Endodermal cell (in vitro differentiated cells): Measurements from ENCODE around the gene PRKCA. TPM values are rescaled to one million over a fixed set of nuclear protein-coding genes. Genes with fewer than 3 reads are reported as not detected.

Experiments
- DNase-seq: peaks from one replicate; pipeline ENCODE4 v3.0.0-alpha.2; 2017
- H3K27ac ChIP-seq: 2 replicates; pipeline ENCODE4 v1.5.1; 2013; ENCODE audit warnings: mild to moderate bottlenecking, low read depth, low read length, moderate library complexity
- H3K27me3 ChIP-seq: 2 replicates; pipeline ENCODE4 v1.6.1; 2013; ENCODE audit warnings: mild to moderate bottlenecking, low read length, moderate library complexity; ENCODE audit not compliant: insufficient read depth, control insufficient read depth, poor library complexity, severe bottlenecking
- H3K36me3 ChIP-seq: 2 replicates; pipeline ENCODE4 v1.7.0; 2013; ENCODE audit warnings: mild to moderate bottlenecking, low read length, moderate library complexity; ENCODE audit not compliant: control insufficient read depth, insufficient read depth
- H3K4me1 ChIP-seq: one replicate; pipeline ENCODE4 v1.7.0; 2013; ENCODE audit warnings: low read length; ENCODE audit not compliant: control insufficient read depth, insufficient read depth
- H3K4me3 ChIP-seq: 2 replicates; pipeline ENCODE4 v1.5.1; 2013; ENCODE audit warnings: mild to moderate bottlenecking, low read length, moderate library complexity
- H3K9ac ChIP-seq: 2 replicates; pipeline ENCODE4 v1.6.1; 2013; ENCODE audit warnings: mild to moderate bottlenecking, low read length, moderate library complexity; ENCODE audit not compliant: poor library complexity, severe bottlenecking; ENCODE audit errors: extremely low read depth
- H3K9me3 ChIP-seq: 2 replicates; pipeline ENCODE4 v1.6.1; 2013; ENCODE audit warnings: mild to moderate bottlenecking, low read length, moderate library complexity; ENCODE audit not compliant: control insufficient read depth
- H3K27ac Mint-ChIP-seq: 2 replicates; pipeline ENCODE4 v1.8.0; 2020; ENCODE audit warnings: mixed read lengths
- H3K27me3 Mint-ChIP-seq: 2 replicates; pipeline ENCODE4 v1.8.0; 2021; ENCODE audit warnings: mild to moderate bottlenecking, mixed read lengths; ENCODE audit not compliant: insufficient read depth
- H3K36me3 Mint-ChIP-seq: 2 replicates; pipeline ENCODE4 v1.8.0; 2020; ENCODE audit warnings: low read depth, mixed read lengths
- H3K4me1 Mint-ChIP-seq: 2 replicates; pipeline ENCODE4 v1.8.0; 2020; ENCODE audit warnings: mixed read lengths
- H3K4me3 Mint-ChIP-seq: 2 replicates; pipeline ENCODE4 v1.8.0; 2020; ENCODE audit warnings: mild to moderate bottlenecking, moderate library complexity, mixed read lengths
- H3K9me3 Mint-ChIP-seq: 2 replicates; pipeline ENCODE4 v1.8.0; 2020; ENCODE audit warnings: mild to moderate bottlenecking, mixed read lengths
- WGBS, 2 experiments: methylation state at CpG; one replicate each; pipeline versions ENCODE4 v1.1.5 to v1.1.7; 2013; ENCODE audit warnings: missing lambda C conversion rate in 2 of 2, mixed read lengths in 1 of 2; ENCODE audit not compliant: insufficient coverage in 1 of 2, insufficient read length in 1 of 2; 5-methylcytosine and 5-hydroxymethylcytosine counted together
- total RNA-seq, 2 donors: library from RNA; stranded (reverse); fragmentation: NEBNext Ultra II Directional in 1 of 2; extraction: Animal tissue kit (Norgen Biotek cat#: 25700) in 1 of 2; gene quantifications; 2 replicates in 1 of 2; 3 replicates in 1 of 2; pipeline ENCODE4 v1.2.1, GENCODE V29; 2021
- TF ChIP-seq, protein P1 (sequence below): fragments of 200-600 bp; sonication (generic); conservative IDR thresholded peaks from 2 replicates; pipeline ENCODE4 v1.5.0; 2021; ENCODE audit warnings: antibody characterized with exemption, mild to moderate bottlenecking

Gene PRKCA
- total RNA-seq, 2 donors from 2014 or later, result 8.7 to 14.6 TPM

GRCh38 chr17:66443166-66443565 lies 140.8 kb downstream of the PRKCA start:
- Histone ChIP-seq H3K4me3 (no peak overlapping the region), H3K9me3 (no peaks in the 10 kb centered on the region), H3K9ac (no peak overlapping the region), H3K4me1 (peaks cover 12% of the 10 kb centered on the region), H3K36me3 (no peaks in the 10 kb centered on the region), H3K27ac (no peak overlapping the region), H3K27me3 (no peaks in the 10 kb centered on the region)
- Mint-ChIP-seq H3K9me3 (no peaks in the 10 kb centered on the region), H3K36me3 (no peaks in the 10 kb centered on the region), H3K4me3 (no peak overlapping the region), H3K4me1 (peaks cover 30% of the 10 kb centered on the region), H3K27ac (no peak overlapping the region), H3K27me3 (no peaks in the 10 kb centered on the region)
- DNase-seq, result no peak
- WGBS, 2 experiments, result 95 to 100% methylated on average over 1 to 2 of the region's 2 CpGs
- TF ChIP-seq, protein P1, sequence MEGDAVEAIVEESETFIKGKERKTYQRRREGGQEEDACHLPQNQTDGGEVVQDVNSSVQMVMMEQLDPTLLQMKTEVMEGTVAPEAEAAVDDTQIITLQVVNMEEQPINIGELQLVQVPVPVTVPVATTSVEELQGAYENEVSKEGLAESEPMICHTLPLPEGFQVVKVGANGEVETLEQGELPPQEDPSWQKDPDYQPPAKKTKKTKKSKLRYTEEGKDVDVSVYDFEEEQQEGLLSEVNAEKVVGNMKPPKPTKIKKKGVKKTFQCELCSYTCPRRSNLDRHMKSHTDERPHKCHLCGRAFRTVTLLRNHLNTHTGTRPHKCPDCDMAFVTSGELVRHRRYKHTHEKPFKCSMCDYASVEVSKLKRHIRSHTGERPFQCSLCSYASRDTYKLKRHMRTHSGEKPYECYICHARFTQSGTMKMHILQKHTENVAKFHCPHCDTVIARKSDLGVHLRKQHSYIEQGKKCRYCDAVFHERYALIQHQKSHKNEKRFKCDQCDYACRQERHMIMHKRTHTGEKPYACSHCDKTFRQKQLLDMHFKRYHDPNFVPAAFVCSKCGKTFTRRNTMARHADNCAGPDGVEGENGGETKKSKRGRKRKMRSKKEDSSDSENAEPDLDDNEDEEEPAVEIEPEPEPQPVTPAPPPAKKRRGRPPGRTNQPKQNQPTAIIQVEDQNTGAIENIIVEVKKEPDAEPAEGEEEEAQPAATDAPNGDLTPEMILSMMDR, result no peak

DNA sequence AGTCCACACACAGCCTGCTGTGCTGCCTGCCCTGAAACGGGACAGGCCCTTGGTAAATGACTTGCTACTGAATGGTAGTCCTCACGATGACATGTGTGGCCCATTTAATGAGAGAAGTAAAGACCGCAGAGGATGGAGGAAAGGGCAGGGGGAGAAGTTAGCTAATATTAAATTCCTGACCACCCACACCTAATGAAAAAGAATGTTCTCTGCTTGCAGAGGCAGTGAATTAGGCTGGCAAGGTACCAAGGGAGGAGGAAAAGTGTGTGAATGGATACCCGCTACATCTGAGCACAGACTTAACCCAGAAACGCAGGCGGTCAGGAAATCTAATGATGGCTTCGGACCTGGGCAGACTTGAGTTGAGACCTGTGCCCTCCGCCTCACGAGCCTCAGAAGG lies 141.2 kb downstream of the PRKCA start:
- no peaks in the 10 kb centered on the region for H3K27me3 Mint-ChIP-seq
- no peak for DNase-seq
- no peaks in the 10 kb centered on the region for H3K27me3 ChIP-seq
- no peak overlapping the region for H3K4me3 ChIP-seq
- no peaks in the 10 kb centered on the region for H3K36me3 ChIP-seq
- peaks cover 12% of the 10 kb centered on the region for H3K4me1 ChIP-seq
- H3K9me3 ChIP-seq, result no peaks in the 10 kb centered on the region
- H3K27ac ChIP-seq, result no peak overlapping the region
- no peak overlapping the region for H3K9ac ChIP-seq
- H3K4me1 Mint-ChIP-seq, result peaks cover 32% of the 10 kb centered on the region
- no peak overlapping the region for H3K27ac Mint-ChIP-seq
- no peak overlapping the region for H3K4me3 Mint-ChIP-seq
- TF ChIP-seq, protein P1, result no peak
- 91 to 100% methylated on average over 3 to 9 of the region's 9 CpGs for WGBS, 2 experiments
- no peaks in the 10 kb centered on the region for H3K36me3 Mint-ChIP-seq
- H3K9me3 Mint-ChIP-seq, result no peaks in the 10 kb centered on the region

- H3K36me3 ChIP-seq, result no peaks in the 10 kb centered on the region
- H3K9ac ChIP-seq, result no peak overlapping the region
- DNase-seq, result no peak
- 86 to 92% methylated on average over 4 of the region's 4 CpGs for WGBS, 2 experiments
- TF ChIP-seq, protein P1, result no peak
- H3K36me3 Mint-ChIP-seq, result no peaks in the 10 kb centered on the region
- no peak overlapping the region for H3K4me3 ChIP-seq
- no peaks in the 10 kb centered on the region for H3K9me3 Mint-ChIP-seq
- no peak overlapping the region for H3K27ac ChIP-seq
- H3K27ac Mint-ChIP-seq, result no peak overlapping the region
- H3K4me1 Mint-ChIP-seq, result peaks cover 35% of the 10 kb centered on the region
- no peaks in the 10 kb centered on the region for H3K27me3 Mint-ChIP-seq
- H3K27me3 ChIP-seq, result no peaks in the 10 kb centered on the region
- no peak overlapping the region for H3K4me3 Mint-ChIP-seq
- no peaks in the 10 kb centered on the region for H3K9me3 ChIP-seq
- H3K4me1 ChIP-seq, result peaks cover 12% of the 10 kb centered on the region
Measured at GRCh38 chr17:66444031-66444430, 141.6 kb downstream of the PRKCA start.
